ENCODE data around the gene RNF180. TPM values are rescaled to one million over a fixed set of nuclear protein-coding genes. Genes with fewer than 3 reads are reported as not detected.
A peak's percentile ranks its signal among the peaks of the same experiment; 100 is the strongest.

Gene RNF180
- total RNA-seq, 2 experiments from 2014 or later, result 0.21 TPM; not detected in 1

GRCh38 chr5:64156261-64156660 is 9.4 kb upstream of the RNF180 start:
- DNase-seq (no peak), ATAC-seq (no peak)
- ChIA-PET CTCF (no interaction called here), POLR2A (no interaction called here)
- Mint-ChIP-seq H3K4me1 (no peaks in the 10 kb centered on the region), H3K27ac (no peak overlapping the region), H3K4me3 (no peak overlapping the region), H3K27me3 (no peaks in the 10 kb centered on the region), H3K36me3 (ENCODE audit: low read depth) (no peaks in the 10 kb centered on the region), H3K9me3 (ENCODE audit: low read depth) (peaks cover 5% of the 10 kb centered on the region)
- intact Hi-C loops (cut with DNase I, micrococcal nuclease), result no loop called here

- no peak overlapping the region for H3K4me3 Mint-ChIP-seq
- no peak for ATAC-seq
- no peak for DNase-seq
- no peaks in the 10 kb centered on the region for H3K36me3 Mint-ChIP-seq (ENCODE audit: low read depth)
- CTCF ChIA-PET, result no interaction called here
- no peak overlapping the region for H3K27ac Mint-ChIP-seq
- H3K9me3 Mint-ChIP-seq (ENCODE audit: low read depth), result peaks cover 3% of the 10 kb centered on the region
- H3K27me3 Mint-ChIP-seq, result peaks cover 2% of the 10 kb centered on the region
- no peaks in the 10 kb centered on the region for H3K4me1 Mint-ChIP-seq
- POLR2A ChIA-PET, result no interaction called here
- intact Hi-C loops (cut with DNase I, micrococcal nuclease), result no loop called here
Measured at GRCh38 chr5:64158827-64159226, 6.8 kb upstream of the RNF180 start.

GRCh38 chr5:64160201-64160600 is 5.4 kb upstream of the RNF180 start:
- Mint-ChIP-seq H3K27ac (no peak overlapping the region), H3K4me3 (no peak overlapping the region), H3K27me3 (peaks cover 11% of the 10 kb centered on the region), H3K9me3 (ENCODE audit: low read depth) (no peaks in the 10 kb centered on the region), H3K4me1 (no peaks in the 10 kb centered on the region), H3K36me3 (ENCODE audit: low read depth) (no peaks in the 10 kb centered on the region)
- ChIA-PET POLR2A (no interaction called here), CTCF (no interaction called here)
- intact Hi-C loops (cut with DNase I, micrococcal nuclease), result no loop called here
- no peak for ATAC-seq
- no peak for DNase-seq

GRCh38 chr5:64161420-64161819 is 4.2 kb upstream of the RNF180 start:
- CTCF ChIA-PET, result interaction anchor here (0.9 kb wide), 1 partner anchor 55 kb away, joined by 3 read pairs; no protein-coding TSS in a partner anchor
- Mint-ChIP-seq H3K4me1 (peaks cover 3% of the 10 kb centered on the region), H3K27ac (no peak overlapping the region), H3K9me3 (ENCODE audit: low read depth) (no peaks in the 10 kb centered on the region), H3K4me3 (no peak overlapping the region), H3K27me3 (peaks cover 17% of the 10 kb centered on the region), H3K36me3 (ENCODE audit: low read depth) (no peaks in the 10 kb centered on the region)
- POLR2A ChIA-PET, result no interaction called here
- intact Hi-C loops (cut with DNase I, micrococcal nuclease), result no loop called here
- no peak for ATAC-seq
- no peak for DNase-seq

GRCh38 chr5:64163135-64163534 is 2.5 kb upstream of the RNF180 start:
- ChIA-PET CTCF (no interaction called here), POLR2A (no interaction called here)
- no peak for DNase-seq
- no peaks in the 10 kb centered on the region for H3K36me3 Mint-ChIP-seq (ENCODE audit: low read depth)
- no peak overlapping the region for H3K4me3 Mint-ChIP-seq
- peaks cover 24% of the 10 kb centered on the region for H3K27me3 Mint-ChIP-seq
- H3K9me3 Mint-ChIP-seq (ENCODE audit: low read depth), result no peaks in the 10 kb centered on the region
- peaks cover 4% of the 10 kb centered on the region for H3K4me1 Mint-ChIP-seq
- intact Hi-C loops (cut with DNase I, micrococcal nuclease), result no loop called here
- H3K27ac Mint-ChIP-seq, result no peak overlapping the region
- no peak for ATAC-seq

GRCh38 chr5:64163746-64164145 is 1.9 kb upstream of the RNF180 start:
- Mint-ChIP-seq H3K27ac (no peak overlapping the region), H3K9me3 (ENCODE audit: low read depth) (no peaks in the 10 kb centered on the region), H3K27me3 (peaks cover 24% of the 10 kb centered on the region), H3K4me3 (no peak overlapping the region), H3K4me1 (peaks cover 4% of the 10 kb centered on the region), H3K36me3 (ENCODE audit: low read depth) (no peaks in the 10 kb centered on the region)
- intact Hi-C loops (cut with DNase I, micrococcal nuclease), result no loop called here
- no peak for DNase-seq
- CTCF ChIA-PET, result no interaction called here
- POLR2A ChIA-PET, result no interaction called here
- ATAC-seq, result no peak

- peaks cover 4% of the 10 kb centered on the region for H3K4me1 Mint-ChIP-seq
- no peak for DNase-seq
- ATAC-seq, result no peak
- ChIA-PET CTCF (no interaction called here), POLR2A (no interaction called here)
- intact Hi-C loops (cut with DNase I, micrococcal nuclease), result no loop called here
- no peaks in the 10 kb centered on the region for H3K9me3 Mint-ChIP-seq (ENCODE audit: low read depth)
- H3K36me3 Mint-ChIP-seq (ENCODE audit: low read depth), result no peaks in the 10 kb centered on the region
- H3K4me3 Mint-ChIP-seq, result no peak overlapping the region
- no peak overlapping the region for H3K27ac Mint-ChIP-seq
- H3K27me3 Mint-ChIP-seq, result peaks cover 24% of the 10 kb centered on the region
Measured at GRCh38 chr5:64164166-64164565, 1.5 kb upstream of the RNF180 start.

GRCh38 chr5:64165160-64165499 is 513 bp upstream of the RNF180 start:
- Mint-ChIP-seq H3K27me3 (peaks cover 24% of the 10 kb centered on the region), H3K27ac (no peak overlapping the region), H3K36me3 (ENCODE audit: low read depth) (no peaks in the 10 kb centered on the region), H3K9me3 (ENCODE audit: low read depth) (no peaks in the 10 kb centered on the region), H3K4me1 (peaks cover 4% of the 10 kb centered on the region), H3K4me3 (no peak overlapping the region)
- ChIA-PET CTCF (no interaction called here), POLR2A (no interaction called here)
- ATAC-seq (no peak), DNase-seq (no peak)
- intact Hi-C loops (cut with DNase I, micrococcal nuclease), result no loop called here

GRCh38 chr5:64166201-64166959 is 737 bp downstream of the RNF180 start:
- no peaks in the 10 kb centered on the region for H3K36me3 Mint-ChIP-seq (ENCODE audit: low read depth)
- H3K9me3 Mint-ChIP-seq (ENCODE audit: low read depth), result no peaks in the 10 kb centered on the region
- peaks cover 24% of the 10 kb centered on the region for H3K27me3 Mint-ChIP-seq
- intact Hi-C loops (cut with DNase I, micrococcal nuclease), result no loop called here
- peak overlapping the region; percentile 33 for H3K4me3 Mint-ChIP-seq
- no peak for ATAC-seq
- no peak overlapping the region for H3K27ac Mint-ChIP-seq
- CTCF ChIA-PET, result no interaction called here
- no peak for DNase-seq
- POLR2A ChIA-PET, result no interaction called here
- peaks cover 4% of the 10 kb centered on the region for H3K4me1 Mint-ChIP-seq

- Mint-ChIP-seq H3K4me3 (no peak overlapping the region), H3K4me1 (no peaks in the 10 kb centered on the region), H3K36me3 (ENCODE audit: low read depth) (no peaks in the 10 kb centered on the region), H3K27me3 (no peaks in the 10 kb centered on the region), H3K9me3 (ENCODE audit: low read depth) (peaks cover 10% of the 10 kb centered on the region), H3K27ac (no peak overlapping the region)
- ChIA-PET CTCF (no interaction called here), POLR2A (no interaction called here)
- no peak for ATAC-seq
- intact Hi-C loops (cut with DNase I, micrococcal nuclease), result no loop called here
- DNase-seq, result no peak
Measured at GRCh38 chr5:64176301-64176700, 10.7 kb downstream of the RNF180 start.

GRCh38 chr5:64180661-64181343 is 15.2 kb downstream of the RNF180 start:
- intact Hi-C loops (cut with DNase I, micrococcal nuclease), result no loop called here
- ATAC-seq (no peak), DNase-seq (no peak)
- CTCF ChIA-PET, result no interaction called here
- Mint-ChIP-seq H3K27ac (no peak overlapping the region), H3K4me3 (no peak overlapping the region), H3K9me3 (ENCODE audit: low read depth) (peaks cover 8% of the 10 kb centered on the region), H3K4me1 (no peaks in the 10 kb centered on the region), H3K27me3 (no peaks in the 10 kb centered on the region), H3K36me3 (ENCODE audit: low read depth) (no peaks in the 10 kb centered on the region)
- POLR2A ChIA-PET, result no interaction called here

GRCh38 chr5:64181440-64181839 is 15.8 kb downstream of the RNF180 start:
- Mint-ChIP-seq H3K36me3 (ENCODE audit: low read depth) (no peaks in the 10 kb centered on the region), H3K4me1 (no peaks in the 10 kb centered on the region), H3K27me3 (no peaks in the 10 kb centered on the region), H3K9me3 (ENCODE audit: low read depth) (peaks cover 8% of the 10 kb centered on the region), H3K27ac (no peak overlapping the region), H3K4me3 (no peak overlapping the region)
- no peak for ATAC-seq
- intact Hi-C loops (cut with DNase I, micrococcal nuclease), result no loop called here
- ChIA-PET POLR2A (no interaction called here), CTCF (no interaction called here)
- DNase-seq, result no peak

Measured in activated CD4-positive, alpha-beta T cell treated with anti-CD3 and anti-CD28 coated beads for 36 hours (primary cell).